Measurements from ENCODE around the gene TUBD1. TPM values are rescaled to one million over a fixed set of nuclear protein-coding genes. Genes with fewer than 3 reads are reported as not detected.

Gene TUBD1
- total RNA-seq, 2 experiments from 2014 or later: 7.9 to 8.3 TPM

Other genes with a start within 250 kb of the TUBD1 start
- 10 to 100 TPM; 45.3 to 48.9 TPM for gene PTRH2, start 185.5 kb downstream of the TUBD1 start, total RNA-seq
- gene VMP1, start 185.3 kb downstream of the TUBD1 start, total RNA-seq: 100 to 1,000 TPM; 228 to 231 TPM
- gene RPS6KB1, start 178 bp upstream of the TUBD1 start, total RNA-seq: 10 to 100 TPM; 50.2 to 53.8 TPM
- 10 to 100 TPM; 20.5 to 22.3 TPM for gene RNFT1, start 71.8 kb upstream of the TUBD1 start, total RNA-seq
- gene HEATR6, start 186.0 kb upstream of the TUBD1 start, total RNA-seq: 10 to 100 TPM; 25.5 to 26.6 TPM